ENCODE measurements around the gene TBC1D10A.

- no peak for TF ChIP-seq POLR2A (IDR thresholded peaks at IDR 0.05)
- TF ChIP-seq POLR2AphosphoS5 (IDR thresholded peaks at IDR 0.05): no peak
- no peak for TF ChIP-seq EP300 (IDR thresholded peaks at IDR 0.05)
These were observed 18.6 kb downstream of the TBC1D10A start for GRCh38 chr22:30308093-30308492.
